Neuronal stem cell (in vitro differentiated cells): Measurements from ENCODE around the gene KCNIP4.

Experiments used
- DNase-seq: peaks from one replicate; pipeline ENCODE4 v3.0.0-alpha.2; 2013; ENCODE audit warnings: low spot score
- H2AFZ ChIP-seq: one replicate; pipeline ENCODE4 v1.6.1; 2013; ENCODE audit warnings: mild to moderate bottlenecking, low read length, inconsistent platforms
- H2AK5ac ChIP-seq: 2 replicates; pipeline ENCODE4 v1.6.1; 2013; ENCODE audit warnings: low read depth, mild to moderate bottlenecking, inconsistent platforms, low read length, moderate library complexity, mixed read lengths
- H2BK120ac ChIP-seq: 2 replicates; pipeline ENCODE4 v1.6.1; 2013; ENCODE audit warnings: low read depth, mild to moderate bottlenecking, inconsistent platforms, low read length, moderate library complexity, mixed read lengths
- H2BK12ac ChIP-seq: one replicate; pipeline ENCODE4 v1.6.1; 2013; ENCODE audit warnings: low read length, inconsistent platforms
- H2BK15ac ChIP-seq: 2 replicates; pipeline ENCODE4 v1.6.1; 2013; ENCODE audit warnings: mild to moderate bottlenecking, low read length, inconsistent platforms, mixed read lengths
- H2BK5ac ChIP-seq: one replicate; pipeline ENCODE4 v1.6.1; 2013; ENCODE audit warnings: inconsistent platforms, mild to moderate bottlenecking, low read length, moderate library complexity
- H3K14ac ChIP-seq: one replicate; pipeline ENCODE4 v1.6.1; 2013; ENCODE audit warnings: low read length, inconsistent platforms
- H3K18ac ChIP-seq: 2 replicates; pipeline ENCODE4 v1.6.1; 2013; ENCODE audit warnings: low read length, inconsistent platforms
- H3K23ac ChIP-seq: 2 replicates; pipeline ENCODE4 v1.6.1; 2013; ENCODE audit warnings: low read depth, mild to moderate bottlenecking, mixed read lengths, low read length, inconsistent platforms; ENCODE audit not compliant: poor library complexity
- H3K27ac ChIP-seq: replicated peaks from 3 replicates; pipeline ENCODE4 v1.5.1; 2013; ENCODE audit warnings: low read length, inconsistent platforms
- H3K27me3 ChIP-seq, 3 experiments: 2 replicates each; pipeline ENCODE4 v1.6.1; 2013; ENCODE audit warnings: low read length in 3 of 3, mild to moderate bottlenecking in 2 of 3, inconsistent platforms in 1 of 3, low read depth in 1 of 3, mixed read lengths in 1 of 3, moderate library complexity in 1 of 3; ENCODE audit not compliant: control insufficient read depth in 3 of 3, insufficient read depth in 3 of 3
- H3K36me3 ChIP-seq, 2 donors: replicated peaks in 1 of 2; 2 replicates each; pipeline ENCODE4 v1.6.1; 2013; ENCODE audit warnings: low read length in 2 of 2; ENCODE audit not compliant: control insufficient read depth in 2 of 2, insufficient read depth in 2 of 2
- H3K4ac ChIP-seq: 2 replicates; pipeline ENCODE4 v1.6.1; 2013; ENCODE audit warnings: inconsistent platforms, mild to moderate bottlenecking, low read length, moderate library complexity
- H3K4me1 ChIP-seq, 2 donors: 1 replicate in 1 of 2; 2 replicates in 1 of 2; pipeline ENCODE4 v1.6.1; 2013; ENCODE audit warnings: low read length in 2 of 2, low read depth in 1 of 2; ENCODE audit not compliant: control insufficient read depth in 2 of 2, insufficient read depth in 1 of 2
- H3K4me2 ChIP-seq: one replicate; pipeline ENCODE4 v1.6.1; 2013; ENCODE audit warnings: mild to moderate bottlenecking, low read length, inconsistent platforms; ENCODE audit not compliant: insufficient read depth, poor library complexity, severe bottlenecking
- H3K4me3 ChIP-seq, 2 donors: 2 replicates each; pipeline ENCODE4 v1.5.1; 2013; ENCODE audit warnings: low read length in 2 of 2, mild to moderate bottlenecking in 2 of 2, inconsistent platforms in 1 of 2, moderate library complexity in 1 of 2
- H3K79me1 ChIP-seq: one replicate; pipeline ENCODE4 v1.6.1; 2013; ENCODE audit warnings: low read depth, mild to moderate bottlenecking, inconsistent platforms, low read length, moderate library complexity
- H3K9ac ChIP-seq: one replicate; pipeline ENCODE4 v1.6.1; 2013; ENCODE audit warnings: mild to moderate bottlenecking, low read depth, low read length, inconsistent platforms; ENCODE audit not compliant: poor library complexity
- H3K9me3 ChIP-seq, 2 donors: replicated peaks in 1 of 2; 2 replicates each; pipeline versions ENCODE3 to v1.6.1; 2013; ENCODE audit warnings: low read length in 2 of 2, mild to moderate bottlenecking in 2 of 2, inconsistent platforms in 1 of 2, low read depth in 1 of 2, mixed read lengths in 1 of 2, moderate library complexity in 1 of 2; ENCODE audit not compliant: control insufficient read depth in 2 of 2, insufficient read depth in 1 of 2
- H4K8ac ChIP-seq: one replicate; pipeline ENCODE4 v1.6.1; 2013; ENCODE audit warnings: low read depth, mild to moderate bottlenecking, inconsistent platforms, low read length, moderate library complexity
- H4K91ac ChIP-seq: one replicate; pipeline ENCODE4 v1.6.1; 2013; ENCODE audit warnings: low read length, low read depth, mild to moderate bottlenecking, inconsistent platforms; ENCODE audit not compliant: poor library complexity
- WGBS, 2 donors: extraction: QIAGEN DNeasy Blood & Tissue Kit; methylation state at CpG; one replicate each; pipeline ENCODE4 v1.1.7; 2013; ENCODE audit warnings: missing lambda C conversion rate in 2 of 2, mixed read lengths in 1 of 2; ENCODE audit not compliant: insufficient read length in 2 of 2, insufficient replicate concordance in 1 of 2; ENCODE audit errors: extremely low coverage in 2 of 2; 5-methylcytosine and 5-hydroxymethylcytosine counted together

KCNIP4 gene

DNA sequence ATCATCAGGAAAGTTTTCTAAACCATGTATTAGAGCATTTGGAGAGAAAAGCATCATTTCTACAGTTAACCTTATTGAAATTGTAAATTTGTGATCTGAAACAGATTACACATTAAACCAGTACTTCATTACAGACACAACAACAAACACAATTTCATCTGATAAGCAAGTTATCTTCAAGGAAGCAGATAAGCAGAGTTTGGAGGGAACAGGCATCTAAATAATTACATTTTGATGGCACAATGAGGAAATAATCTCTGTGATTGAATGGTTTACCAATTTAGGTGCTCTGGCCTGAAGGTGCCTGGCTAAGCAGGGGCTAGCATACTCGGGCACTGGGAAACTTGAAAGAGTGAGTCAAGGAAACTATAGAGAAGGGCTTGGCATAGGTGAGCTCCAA is 628.5 kb downstream of the KCNIP4 start:
- no peak for DNase-seq
- no peak overlapping the region for H3K18ac ChIP-seq
- no peak overlapping the region for H4K91ac ChIP-seq
- no peak overlapping the region for H3K14ac ChIP-seq
- no peak overlapping the region for H4K8ac ChIP-seq
- H2AFZ ChIP-seq = no peak overlapping the region
- no CpG with 5 or more reads among the region's 1 CpG for WGBS, 2 donors
- no peak overlapping the region for H2BK5ac ChIP-seq
- no peaks in the 10 kb centered on the region for H3K27me3 ChIP-seq
- no peak overlapping the region for H3K23ac ChIP-seq
- no peak overlapping the region for H2BK15ac ChIP-seq
- H3K79me1 ChIP-seq = no peaks in the 10 kb centered on the region
- no peak overlapping the region for H2BK12ac ChIP-seq
- H3K4ac ChIP-seq = no peak overlapping the region
- no peaks in the 10 kb centered on the region for H3K9me3 ChIP-seq
- no peak overlapping the region for H3K9ac ChIP-seq
- H3K4me3 ChIP-seq = no peak overlapping the region
- H3K4me1 ChIP-seq = no peaks in the 10 kb centered on the region
- H3K36me3 ChIP-seq = no peaks in the 10 kb centered on the region
- H2BK120ac ChIP-seq = no peak overlapping the region
- no peak overlapping the region for H3K4me2 ChIP-seq
- no peak overlapping the region for H2AK5ac ChIP-seq
- no peak overlapping the region for H3K27ac ChIP-seq

DNA sequence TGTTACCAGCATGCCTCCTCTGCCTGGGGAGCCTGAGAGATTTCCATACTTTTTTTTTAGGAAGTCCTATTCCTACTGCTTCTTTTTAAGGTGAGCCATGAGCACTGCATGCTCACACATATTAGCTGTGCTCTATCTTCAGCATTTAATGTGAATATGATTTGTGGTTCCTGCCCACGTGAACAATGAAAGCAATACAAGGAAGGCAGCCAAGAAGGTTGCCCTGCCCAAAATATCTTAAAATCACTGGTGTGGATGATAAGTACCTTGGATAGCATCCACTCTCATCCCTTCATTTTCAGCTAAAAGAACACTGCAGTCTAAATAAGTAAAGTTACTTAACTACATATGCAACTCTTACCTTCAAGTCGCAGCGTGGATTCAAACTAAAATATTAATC is 640.9 kb downstream of the KCNIP4 start:
- Histone ChIP-seq H2BK15ac (no peak overlapping the region), H3K4ac (no peak overlapping the region), H2AFZ (no peak overlapping the region), H3K9ac (no peak overlapping the region), H3K18ac (no peak overlapping the region), H3K23ac (no peak overlapping the region), H3K9me3 (no peaks in the 10 kb centered on the region), H2BK12ac (no peak overlapping the region), H2BK5ac (no peak overlapping the region), H3K27ac (no peak overlapping the region), H3K36me3 (no peaks in the 10 kb centered on the region), H2AK5ac (no peak overlapping the region), H3K14ac (no peak overlapping the region), H3K79me1 (no peaks in the 10 kb centered on the region), H3K4me1 (peaks cover 0 to 2% of the 10 kb centered on the region in 2 donors), H4K91ac (no peak overlapping the region), H3K4me3 (no peak overlapping the region), H3K4me2 (no peak overlapping the region), H3K27me3 (peaks cover 0 to 38% (median 3%) of the 10 kb centered on the region in 3 experiments), H2BK120ac (no peak overlapping the region), H4K8ac (no peak overlapping the region)
- no CpG with 5 or more reads among the region's 3 CpGs for WGBS, 2 donors
- no peak for DNase-seq

DNA sequence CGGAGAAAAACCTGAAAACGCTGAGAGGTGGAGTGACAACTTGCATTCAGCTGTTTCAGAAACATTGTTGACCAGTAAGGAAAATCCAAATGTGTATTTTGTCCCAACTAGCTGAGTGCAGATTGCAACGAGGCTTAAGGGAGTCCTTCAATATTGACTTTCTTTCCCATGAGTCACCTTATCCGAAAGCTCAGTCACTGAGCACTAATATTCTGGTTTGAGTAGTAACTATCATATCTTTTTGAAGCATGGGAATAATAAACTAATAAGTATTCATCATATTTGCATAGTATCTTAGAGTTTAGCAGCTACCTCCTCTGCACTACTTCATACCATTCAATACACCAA is 644.1 kb downstream of the KCNIP4 start:
- Histone ChIP-seq H4K91ac (no peak overlapping the region), H3K4ac (no peak overlapping the region), H3K4me2 (peak overlapping the region; percentile 38), H2AFZ (peak overlapping the region; percentile 82), H3K23ac (no peak overlapping the region), H2BK120ac (no peak overlapping the region), H3K18ac (no peak overlapping the region), H4K8ac (no peak overlapping the region), H2AK5ac (no peak overlapping the region), H3K14ac (no peak overlapping the region), H2BK12ac (no peak overlapping the region), H3K27me3 (peaks cover 0 to 45% (median 3%) of the 10 kb centered on the region in 3 experiments), H3K9ac (no peak overlapping the region), H2BK5ac (no peak overlapping the region), H3K36me3 (no peaks in the 10 kb centered on the region), H3K4me1 (peaks cover 0 to 2% of the 10 kb centered on the region in 2 donors), H2BK15ac (no peak overlapping the region), H3K79me1 (no peaks in the 10 kb centered on the region), H3K27ac (no peak overlapping the region), H3K9me3 (no peaks in the 10 kb centered on the region), H3K4me3 (peak overlapping the region in 1 of 2 donors; percentile 39)
- DNase-seq = no peak
- WGBS, 2 donors = no CpG with 5 or more reads among the region's 4 CpGs

DNA sequence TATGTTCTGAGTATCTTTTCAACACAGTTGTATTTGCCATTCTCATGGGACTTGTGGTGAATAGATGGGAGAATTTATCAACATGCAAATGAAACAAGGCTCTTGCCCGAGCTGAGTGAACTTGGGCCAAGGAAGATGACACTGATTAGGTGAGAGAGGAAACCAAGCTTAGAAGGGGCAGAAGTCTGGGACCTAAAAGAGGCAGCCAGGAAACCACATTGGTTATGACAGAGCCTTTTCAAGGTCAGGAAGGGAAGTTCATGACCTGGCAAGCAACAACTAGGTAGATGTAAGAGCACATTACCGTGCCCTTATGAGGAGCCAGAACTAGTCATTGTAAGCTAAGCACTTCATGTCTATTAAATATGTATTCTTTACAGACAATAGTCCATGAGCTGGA is 658.0 kb downstream of the KCNIP4 start:
- no peak overlapping the region for H2BK15ac ChIP-seq
- H3K79me1 ChIP-seq = no peaks in the 10 kb centered on the region
- DNase-seq = no peak
- no peak overlapping the region for H3K23ac ChIP-seq
- H3K36me3 ChIP-seq = no peaks in the 10 kb centered on the region
- no peak overlapping the region for H3K4me3 ChIP-seq
- H3K18ac ChIP-seq = no peak overlapping the region
- no peak overlapping the region for H3K4ac ChIP-seq
- no peak overlapping the region for H3K4me2 ChIP-seq
- H4K8ac ChIP-seq = no peak overlapping the region
- no peak overlapping the region for H3K27ac ChIP-seq
- H2AK5ac ChIP-seq = no peak overlapping the region
- H3K4me1 ChIP-seq = no peaks in the 10 kb centered on the region
- no peak overlapping the region for H2BK12ac ChIP-seq
- H3K27me3 ChIP-seq = no peaks in the 10 kb centered on the region
- no peak overlapping the region for H4K91ac ChIP-seq
- H2AFZ ChIP-seq = no peak overlapping the region
- no peak overlapping the region for H2BK5ac ChIP-seq
- no peak overlapping the region for H2BK120ac ChIP-seq
- WGBS, 2 donors = no CpG with 5 or more reads among the region's 2 CpGs
- no peaks in the 10 kb centered on the region for H3K9me3 ChIP-seq
- no peak overlapping the region for H3K14ac ChIP-seq
- no peak overlapping the region for H3K9ac ChIP-seq
